Measurements from ENCODE around the gene FOXO6.

The FOXO6 gene

DNA sequence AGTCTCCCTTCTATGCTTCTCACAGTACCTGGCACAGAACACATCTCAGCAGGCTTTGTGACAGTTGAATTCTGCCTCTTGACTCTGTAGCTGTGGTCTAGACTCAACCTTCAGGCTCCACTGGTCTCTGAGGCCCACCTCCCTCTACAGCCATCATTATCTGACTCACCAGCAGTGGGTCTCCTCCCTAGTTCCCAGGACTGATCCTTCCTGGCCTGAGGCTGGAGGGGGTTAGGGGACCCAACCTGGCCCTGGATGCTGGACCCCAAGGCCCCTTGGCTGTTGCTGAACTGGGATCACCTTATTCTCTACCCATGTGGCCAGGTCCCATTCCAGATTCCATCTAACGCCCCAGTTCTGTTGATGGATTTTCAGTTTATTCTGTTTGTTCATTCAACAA is 43.1 kb upstream of the FOXO6 start:
- no peak for DNase-seq (ENCODE audit: low spot score)
- Histone ChIP-seq H4K91ac (ENCODE audit: low read depth, low read length, poor library complexity) (no peak overlapping the region), H3K9me3 (replicated peaks in 1 of 2; ENCODE audit: control insufficient read depth in 2 of 2, insufficient read depth in 1 of 2, low read depth in 1 of 2, low read length in 2 of 2) (no peaks in the 10 kb centered on the region), H3K9ac (ENCODE audit: low read depth, low read length, poor library complexity) (no peak overlapping the region), H3K4me3 (ENCODE audit: low read length in 2 of 2) (no peak overlapping the region), H3K27ac (replicated peaks; ENCODE audit: low read length) (no peak overlapping the region), H2BK5ac (ENCODE audit: low read length) (no peak overlapping the region), H3K79me1 (ENCODE audit: low read depth, low read length) (no peaks in the 10 kb centered on the region), H3K27me3 (ENCODE audit: control insufficient read depth in 3 of 3, insufficient read depth in 3 of 3, low read depth in 1 of 3, low read length in 3 of 3) (peaks cover 0 to 32% (median 0%) of the 10 kb centered on the region in 3 experiments), H3K36me3 (replicated peaks in 1 of 2; ENCODE audit: control insufficient read depth in 2 of 2, insufficient read depth in 2 of 2, low read length in 2 of 2) (no peaks in the 10 kb centered on the region), H3K14ac (ENCODE audit: low read length) (no peak overlapping the region), H2BK120ac (ENCODE audit: low read depth, low read length) (no peak overlapping the region), H2AFZ (ENCODE audit: low read length) (no peak overlapping the region), H2BK15ac (ENCODE audit: low read length) (no peak overlapping the region), H3K4me1 (ENCODE audit: control insufficient read depth in 2 of 2, insufficient read depth in 1 of 2, low read depth in 1 of 2, low read length in 2 of 2) (peaks cover 0 to 16% of the 10 kb centered on the region in 2 donors), H3K4me2 (ENCODE audit: insufficient read depth, low read length, poor library complexity, severe bottlenecking) (no peak overlapping the region), H3K18ac (ENCODE audit: low read length) (no peak overlapping the region), H3K23ac (ENCODE audit: low read depth, low read length, poor library complexity) (no peak overlapping the region), H2BK12ac (ENCODE audit: low read length) (no peak overlapping the region), H3K4ac (ENCODE audit: low read length) (no peak overlapping the region), H2AK5ac (ENCODE audit: low read depth, low read length) (no peak overlapping the region), H4K8ac (ENCODE audit: low read depth, low read length) (no peak overlapping the region)
- no CpG with 5 or more reads among the region's 1 CpG for WGBS, 2 donors (ENCODE audit: extremely low coverage in 2 of 2, insufficient read length in 2 of 2, insufficient replicate concordance in 1 of 2)

DNA sequence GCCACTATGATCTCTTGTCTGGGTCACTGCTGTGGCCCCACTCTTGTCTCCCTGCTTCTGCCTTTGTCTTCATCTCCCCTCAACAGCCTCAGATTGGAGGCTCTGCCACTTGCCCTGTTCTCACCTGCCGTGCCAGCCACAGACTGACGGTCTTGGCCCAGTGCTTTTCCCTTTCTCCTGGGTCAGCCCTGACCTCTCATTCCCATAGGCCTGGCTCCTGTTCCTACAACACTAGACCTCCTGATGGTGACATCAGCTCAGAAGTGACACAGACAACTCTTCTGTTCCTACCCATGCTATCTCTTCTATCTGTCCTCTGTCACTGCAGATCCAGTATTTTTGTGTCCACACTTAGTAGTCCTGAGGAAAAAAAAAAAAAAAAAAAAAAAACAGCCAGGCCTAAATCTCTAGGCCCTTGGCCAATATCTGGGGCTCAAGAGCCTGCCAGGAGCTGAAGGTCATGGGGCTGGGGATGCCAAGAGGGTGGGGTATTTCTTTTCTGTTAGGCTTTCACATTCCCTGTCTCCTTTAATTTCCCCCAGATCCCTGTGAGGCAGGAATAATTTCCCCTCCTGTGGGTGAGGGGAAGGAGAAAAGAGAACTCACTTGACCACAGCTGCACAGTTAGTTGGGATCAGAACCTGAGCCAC is 42.0 kb upstream of the FOXO6 start:
- peaks cover 0 to 16% of the 10 kb centered on the region in 2 donors for H3K4me1 ChIP-seq (ENCODE audit: control insufficient read depth in 2 of 2, insufficient read depth in 1 of 2, low read depth in 1 of 2, low read length in 2 of 2)
- H3K4ac ChIP-seq (ENCODE audit: low read length) = no peak overlapping the region
- no peak overlapping the region for H3K14ac ChIP-seq (ENCODE audit: low read length)
- no peak overlapping the region for H3K4me3 ChIP-seq (ENCODE audit: low read length in 2 of 2)
- no peaks in the 10 kb centered on the region for H3K36me3 ChIP-seq (replicated peaks in 1 of 2; ENCODE audit: control insufficient read depth in 2 of 2, insufficient read depth in 2 of 2, low read length in 2 of 2)
- H3K18ac ChIP-seq (ENCODE audit: low read length) = no peak overlapping the region
- WGBS, 2 donors (ENCODE audit: extremely low coverage in 2 of 2, insufficient read length in 2 of 2, insufficient replicate concordance in 1 of 2) = no CpG with 5 or more reads among the region's 2 CpGs
- no peak overlapping the region for H2BK15ac ChIP-seq (ENCODE audit: low read length)
- peaks cover 0 to 32% (median 0%) of the 10 kb centered on the region in 3 experiments for H3K27me3 ChIP-seq (ENCODE audit: control insufficient read depth in 3 of 3, insufficient read depth in 3 of 3, low read depth in 1 of 3, low read length in 3 of 3)
- H3K4me2 ChIP-seq (ENCODE audit: insufficient read depth, low read length, poor library complexity, severe bottlenecking) = no peak overlapping the region
- H3K23ac ChIP-seq (ENCODE audit: low read depth, low read length, poor library complexity) = no peak overlapping the region
- H3K9me3 ChIP-seq (replicated peaks in 1 of 2; ENCODE audit: control insufficient read depth in 2 of 2, insufficient read depth in 1 of 2, low read depth in 1 of 2, low read length in 2 of 2) = no peaks in the 10 kb centered on the region
- H3K79me1 ChIP-seq (ENCODE audit: low read depth, low read length) = no peaks in the 10 kb centered on the region
- H4K91ac ChIP-seq (ENCODE audit: low read depth, low read length, poor library complexity) = no peak overlapping the region
- H2BK12ac ChIP-seq (ENCODE audit: low read length) = no peak overlapping the region
- no peak overlapping the region for H2BK5ac ChIP-seq (ENCODE audit: low read length)
- H3K9ac ChIP-seq (ENCODE audit: low read depth, low read length, poor library complexity) = no peak overlapping the region
- no peak overlapping the region for H2AK5ac ChIP-seq (ENCODE audit: low read depth, low read length)
- H3K27ac ChIP-seq (replicated peaks; ENCODE audit: low read length) = no peak overlapping the region
- DNase-seq (ENCODE audit: low spot score) = no peak
- H2BK120ac ChIP-seq (ENCODE audit: low read depth, low read length) = no peak overlapping the region
- H2AFZ ChIP-seq (ENCODE audit: low read length) = no peak overlapping the region
- no peak overlapping the region for H4K8ac ChIP-seq (ENCODE audit: low read depth, low read length)

DNA sequence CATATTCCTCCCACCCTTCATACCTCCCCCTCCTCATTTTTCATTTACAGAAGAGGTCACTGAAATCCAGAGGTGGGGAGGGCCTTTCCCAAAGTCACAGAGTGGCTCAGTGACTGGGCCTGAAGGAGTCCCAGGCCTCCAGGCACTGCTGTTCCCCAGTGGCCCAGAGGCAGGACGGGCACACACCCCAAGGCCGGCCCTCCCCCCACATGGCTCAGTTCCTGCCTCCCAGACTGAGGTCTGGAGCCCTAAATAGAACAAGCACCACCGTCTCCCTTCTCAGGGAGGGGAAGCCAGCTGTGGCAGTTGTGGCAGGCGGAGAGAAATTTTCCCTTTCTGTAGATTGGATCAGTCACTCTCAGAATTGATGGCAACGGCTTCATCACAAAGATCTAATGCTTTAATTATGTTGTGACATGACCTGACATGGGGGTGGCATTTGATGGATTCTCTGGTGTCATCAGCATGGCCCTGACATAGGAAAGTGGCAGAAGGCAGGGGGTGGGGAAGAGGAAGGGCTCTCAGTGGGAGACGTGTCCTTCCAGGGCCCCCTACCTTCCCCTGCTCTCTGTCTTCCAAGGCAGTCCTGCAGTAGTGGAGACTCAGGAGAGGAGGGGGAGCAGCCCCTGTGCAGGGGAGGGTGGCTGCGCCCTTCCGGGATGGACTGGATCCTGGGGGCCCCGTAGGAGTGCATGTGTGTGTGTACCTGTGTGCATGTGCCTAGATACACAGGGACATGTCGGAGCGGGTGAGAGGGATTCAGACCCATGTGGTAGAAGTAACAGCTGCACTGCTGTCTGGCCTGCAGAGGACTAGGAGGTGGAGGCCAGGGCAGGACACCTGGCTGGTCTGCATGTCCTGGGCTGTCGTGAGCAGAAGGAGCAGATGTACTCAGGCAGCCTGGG is 41.2 kb upstream of the FOXO6 start:
- Histone ChIP-seq H3K27me3 (ENCODE audit: control insufficient read depth in 3 of 3, insufficient read depth in 3 of 3, low read depth in 1 of 3, low read length in 3 of 3) (peaks cover 0 to 31% (median 0%) of the 10 kb centered on the region in 3 experiments), H3K27ac (replicated peaks; ENCODE audit: low read length) (no peak overlapping the region), H3K4me3 (ENCODE audit: low read length in 2 of 2) (no peak overlapping the region), H3K4me2 (ENCODE audit: insufficient read depth, low read length, poor library complexity, severe bottlenecking) (no peak overlapping the region), H2BK5ac (ENCODE audit: low read length) (no peak overlapping the region), H2AK5ac (ENCODE audit: low read depth, low read length) (no peak overlapping the region), H2BK120ac (ENCODE audit: low read depth, low read length) (no peak overlapping the region), H3K18ac (ENCODE audit: low read length) (peak overlapping the region; percentile 2), H4K91ac (ENCODE audit: low read depth, low read length, poor library complexity) (no peak overlapping the region), H2AFZ (ENCODE audit: low read length) (peak overlapping the region; percentile 35), H3K14ac (ENCODE audit: low read length) (no peak overlapping the region), H3K4me1 (ENCODE audit: control insufficient read depth in 2 of 2, insufficient read depth in 1 of 2, low read depth in 1 of 2, low read length in 2 of 2) (peaks cover 0 to 10% of the 10 kb centered on the region in 2 donors), H4K8ac (ENCODE audit: low read depth, low read length) (no peak overlapping the region), H3K9me3 (replicated peaks in 1 of 2; ENCODE audit: control insufficient read depth in 2 of 2, insufficient read depth in 1 of 2, low read depth in 1 of 2, low read length in 2 of 2) (no peaks in the 10 kb centered on the region), H3K9ac (ENCODE audit: low read depth, low read length, poor library complexity) (no peak overlapping the region), H3K4ac (ENCODE audit: low read length) (no peak overlapping the region), H3K36me3 (replicated peaks in 1 of 2; ENCODE audit: control insufficient read depth in 2 of 2, insufficient read depth in 2 of 2, low read length in 2 of 2) (no peaks in the 10 kb centered on the region), H2BK15ac (ENCODE audit: low read length) (peak overlapping the region; percentile 25), H3K23ac (ENCODE audit: low read depth, low read length, poor library complexity) (no peak overlapping the region), H2BK12ac (ENCODE audit: low read length) (no peak overlapping the region), H3K79me1 (ENCODE audit: low read depth, low read length) (no peaks in the 10 kb centered on the region)
- no CpG with 5 or more reads among the region's 12 CpGs for WGBS, 2 donors (ENCODE audit: extremely low coverage in 2 of 2, insufficient read length in 2 of 2, insufficient replicate concordance in 1 of 2)
- DNase-seq (ENCODE audit: low spot score) = no peak
